HUDEP-2 (cell line): Measurements from ENCODE around the gene TDRD5.

Source experiments
- DNase-seq, 76 experiments: peaks; one replicate each; lab custom pipeline; 2025; ENCODE audit not compliant: unreplicated experiment in 76 of 76; lab: John Stamatoyannopoulos, UW

The TDRD5 gene

GRCh38 chr1:179729881-179730280 is 138.2 kb downstream of the TDRD5 start:
- no peak for DNase-seq

DNA sequence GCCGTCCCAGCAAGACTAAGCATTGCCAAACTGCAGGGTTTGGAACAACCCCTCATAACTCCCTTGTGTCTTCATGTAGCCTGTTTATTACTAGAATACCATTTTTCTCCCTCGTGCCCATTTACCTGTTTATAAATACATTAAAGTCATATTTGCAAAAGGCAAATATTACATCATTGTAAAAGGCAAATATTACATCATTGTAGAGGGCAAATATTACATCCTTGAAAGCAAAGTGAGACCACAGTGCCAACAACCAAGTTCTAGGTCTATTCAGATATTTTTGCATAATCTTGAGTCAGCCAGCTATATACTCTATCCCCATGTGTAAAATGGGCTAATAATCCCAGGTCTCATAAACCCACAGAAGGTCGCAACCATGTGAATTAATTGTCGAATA is 140.0 kb downstream of the TDRD5 start:
- no peak for DNase-seq
